HG03442 (cell line): Measurements from ENCODE around the gene SMIM35.
A peak's percentile ranks its signal among the peaks of the same experiment; 100 is the strongest.

ENCODE experiments used
- ATAC-seq: cut with Tn5 transposase; IDR thresholded peaks from one replicate; pipeline ENCODE4 v1.9.1; 2021; ENCODE audit warnings: mild to moderate bottlenecking, moderate library complexity; ENCODE audit not compliant: unreplicated experiment

SMIM35 gene

GRCh38 chr11:118046051-118046963, 40.5 kb downstream of the SMIM35 start:
- no peak for ATAC-seq

- ATAC-seq = no peak
Measured at GRCh38 chr11:118045191-118045590, 41.6 kb downstream of the SMIM35 start.

- no peak for ATAC-seq
Measured at GRCh38 chr11:118042796-118043195, 44.0 kb downstream of the SMIM35 start.

- ATAC-seq = no peak
Measured at GRCh38 chr11:118042141-118042540, 44.6 kb downstream of the SMIM35 start.

- ATAC-seq = no peak
Measured at GRCh38 chr11:118033443-118033842, 53.3 kb downstream of the SMIM35 start.

- no peak for ATAC-seq
Measured at GRCh38 chr11:118028626-118029025, 58.1 kb downstream of the SMIM35 start.

- no peak for ATAC-seq
Measured at GRCh38 chr11:118027694-118028093, 59.1 kb downstream of the SMIM35 start.

GRCh38 chr11:118021146-118021545, 65.6 kb downstream of the SMIM35 start:
- ATAC-seq = no peak

GRCh38 chr11:118018401-118018800, 68.4 kb downstream of the SMIM35 start:
- no peak for ATAC-seq

- ATAC-seq = no peak
Measured at GRCh38 chr11:118017631-118018315, 69.0 kb downstream of the SMIM35 start.

GRCh38 chr11:118017111-118017510, 69.7 kb downstream of the SMIM35 start:
- ATAC-seq = no peak

GRCh38 chr11:118016104-118016503, 70.7 kb downstream of the SMIM35 start:
- no peak for ATAC-seq

- no peak for ATAC-seq
Measured at GRCh38 chr11:118015385-118015841, 71.3 kb downstream of the SMIM35 start.

GRCh38 chr11:118014022-118014421, 72.7 kb downstream of the SMIM35 start:
- no peak for ATAC-seq

- ATAC-seq = no peak
Measured at GRCh38 chr11:118012083-118012669, 74.6 kb downstream of the SMIM35 start.

GRCh38 chr11:118010738-118011461, 75.9 kb downstream of the SMIM35 start:
- ATAC-seq = peak; percentile 81

GRCh38 chr11:118009864-118010737, 76.7 kb downstream of the SMIM35 start:
- ATAC-seq = no peak

- ATAC-seq = no peak
Measured at GRCh38 chr11:118008271-118008911, 78.4 kb downstream of the SMIM35 start.

GRCh38 chr11:118007563-118008270, 79.0 kb downstream of the SMIM35 start:
- ATAC-seq = peak; percentile 27
